Neural crest cell (in vitro differentiated cells): ENCODE measurements around the gene SYCE3. TPM values are rescaled to one million over a fixed set of nuclear protein-coding genes. Genes with fewer than 3 reads are reported as not detected.
A peak's percentile ranks its signal among the peaks of the same experiment; 100 is the strongest.

ENCODE experiments used
- DNase-seq: peaks from one replicate; pipeline ENCODE4 v3.0.0; 2021; ENCODE audit warnings: low read depth, mixed read lengths, low spot score
- H3K27ac Mint-ChIP-seq: one replicate; pipeline ENCODE4 v1.8.0; 2021; ENCODE audit warnings: mild to moderate bottlenecking, mixed read lengths; ENCODE audit not compliant: unreplicated experiment
- H3K27me3 Mint-ChIP-seq: 2 replicates; pipeline ENCODE4 v1.8.0; 2021; ENCODE audit warnings: low read depth, mild to moderate bottlenecking, mixed read lengths
- H3K36me3 Mint-ChIP-seq: 2 replicates; pipeline ENCODE4 v1.8.0; 2021; ENCODE audit warnings: low read depth, mild to moderate bottlenecking, mixed read lengths
- H3K4me1 Mint-ChIP-seq: 2 replicates; pipeline ENCODE4 v1.8.0; 2021; ENCODE audit warnings: mixed read lengths
- H3K4me3 Mint-ChIP-seq: one replicate; pipeline ENCODE4 v1.8.0; 2021; ENCODE audit warnings: mild to moderate bottlenecking, mixed read lengths
- H3K9me3 Mint-ChIP-seq: 2 replicates; pipeline ENCODE4 v1.8.0; 2021; ENCODE audit warnings: mixed read lengths
- total RNA-seq: library from RNA; stranded (reverse); gene quantifications from 2 replicates; pipeline ENCODE4 v1.2.1, GENCODE V29; 2021
- TF ChIP-seq, protein P1 (sequence below): fragments of 200-600 bp; sonication (generic); conservative IDR thresholded peaks from 2 replicates; pipeline ENCODE4 v1.5.0; 2021; ENCODE audit warnings: antibody characterized with exemption, mild to moderate bottlenecking

SYCE3 gene
- total RNA-seq, 1 donor from 2014 or later, result not detected

DNA sequence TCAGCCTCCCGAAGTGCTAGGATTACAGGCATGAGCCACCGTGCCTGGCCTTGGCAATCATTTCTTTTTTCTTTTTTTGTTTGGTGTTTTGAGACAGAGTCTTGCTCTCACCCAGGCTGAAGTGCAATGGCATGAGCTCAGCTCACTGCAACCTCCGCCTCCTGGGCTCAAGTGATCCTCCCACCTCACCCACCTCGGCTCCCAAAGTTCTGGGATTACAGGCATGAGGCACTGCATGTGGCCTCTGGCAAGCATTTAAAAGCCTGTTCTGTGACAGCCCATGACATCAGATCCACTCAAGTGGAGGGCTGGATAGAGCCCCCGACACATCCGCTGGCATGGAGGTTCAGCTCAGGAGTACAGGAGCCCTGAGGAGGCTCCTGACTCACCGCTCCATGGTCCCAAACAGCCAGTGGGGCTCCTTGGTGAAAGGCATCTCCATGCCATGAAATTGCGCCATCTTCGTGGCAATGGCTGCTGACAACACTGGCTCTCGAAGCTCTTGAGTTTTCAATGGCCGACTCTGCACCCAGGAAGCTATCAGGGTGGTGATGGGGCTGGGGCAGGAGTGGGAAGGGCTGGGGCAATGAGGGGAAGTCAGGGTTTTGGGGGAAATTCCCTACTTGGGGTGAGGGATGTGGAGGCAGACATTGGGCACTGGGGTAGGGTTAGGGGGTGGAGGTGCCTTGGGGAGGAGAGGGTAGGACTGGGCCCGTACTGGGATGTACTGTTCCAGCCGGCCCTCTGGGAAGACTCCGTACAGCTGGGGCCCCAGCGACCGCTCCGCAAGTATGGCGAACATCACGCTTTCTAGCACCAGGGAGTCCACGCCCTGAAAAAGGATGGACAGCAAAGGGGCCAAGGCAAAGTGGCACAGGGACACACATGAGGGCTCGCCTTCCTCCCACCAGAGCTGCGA is 18.6 kb upstream of the SYCE3 start:
- Mint-ChIP-seq H3K4me3 (peak overlapping the region; percentile 89), H3K4me1 (peaks cover 7% of the 10 kb centered on the region), H3K27me3 (no peaks in the 10 kb centered on the region), H3K36me3 (no peaks in the 10 kb centered on the region), H3K27ac (no peak overlapping the region), H3K9me3 (no peaks in the 10 kb centered on the region)
- TF ChIP-seq, protein P1, sequence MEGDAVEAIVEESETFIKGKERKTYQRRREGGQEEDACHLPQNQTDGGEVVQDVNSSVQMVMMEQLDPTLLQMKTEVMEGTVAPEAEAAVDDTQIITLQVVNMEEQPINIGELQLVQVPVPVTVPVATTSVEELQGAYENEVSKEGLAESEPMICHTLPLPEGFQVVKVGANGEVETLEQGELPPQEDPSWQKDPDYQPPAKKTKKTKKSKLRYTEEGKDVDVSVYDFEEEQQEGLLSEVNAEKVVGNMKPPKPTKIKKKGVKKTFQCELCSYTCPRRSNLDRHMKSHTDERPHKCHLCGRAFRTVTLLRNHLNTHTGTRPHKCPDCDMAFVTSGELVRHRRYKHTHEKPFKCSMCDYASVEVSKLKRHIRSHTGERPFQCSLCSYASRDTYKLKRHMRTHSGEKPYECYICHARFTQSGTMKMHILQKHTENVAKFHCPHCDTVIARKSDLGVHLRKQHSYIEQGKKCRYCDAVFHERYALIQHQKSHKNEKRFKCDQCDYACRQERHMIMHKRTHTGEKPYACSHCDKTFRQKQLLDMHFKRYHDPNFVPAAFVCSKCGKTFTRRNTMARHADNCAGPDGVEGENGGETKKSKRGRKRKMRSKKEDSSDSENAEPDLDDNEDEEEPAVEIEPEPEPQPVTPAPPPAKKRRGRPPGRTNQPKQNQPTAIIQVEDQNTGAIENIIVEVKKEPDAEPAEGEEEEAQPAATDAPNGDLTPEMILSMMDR, result no peak
- DNase-seq, result no peak

GRCh38 chr22:50579752-50580151 is 17.0 kb upstream of the SYCE3 start:
- DNase-seq, result no peak
- no peaks in the 10 kb centered on the region for H3K9me3 Mint-ChIP-seq
- no peaks in the 10 kb centered on the region for H3K36me3 Mint-ChIP-seq
- H3K4me3 Mint-ChIP-seq, result peak overlapping the region; percentile 54
- H3K4me1 Mint-ChIP-seq, result peaks cover 7% of the 10 kb centered on the region
- H3K27ac Mint-ChIP-seq, result no peak overlapping the region
- TF ChIP-seq, protein P1, result no peak
- H3K27me3 Mint-ChIP-seq, result no peaks in the 10 kb centered on the region

DNA sequence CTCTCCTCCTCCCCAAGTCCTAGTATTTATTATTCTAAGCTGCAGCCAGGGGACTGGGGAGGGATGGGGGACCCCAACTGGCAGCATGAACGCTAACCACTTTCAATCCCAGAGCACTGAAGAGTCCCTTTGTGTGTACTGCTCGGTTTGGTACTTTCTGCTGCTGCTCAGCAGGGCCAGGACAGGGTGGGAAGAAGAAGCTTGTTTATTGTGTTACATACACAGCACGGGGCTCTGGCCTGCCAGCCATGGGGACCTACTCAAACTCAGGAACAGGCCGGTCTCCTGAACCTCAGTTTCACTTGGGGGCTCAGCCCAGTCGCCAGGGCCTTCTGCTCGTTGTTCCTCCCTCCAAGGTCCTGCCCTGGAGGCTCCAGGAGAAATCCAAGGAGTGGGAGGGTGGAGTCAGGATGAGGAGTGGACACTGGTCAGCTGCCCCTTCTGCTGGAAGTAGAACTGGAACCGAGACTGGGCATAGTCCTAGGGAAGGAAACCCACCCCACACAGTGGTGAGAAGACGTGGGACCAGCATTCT is 16.1 kb upstream of the SYCE3 start:
- Mint-ChIP-seq H3K4me1 (peaks cover 7% of the 10 kb centered on the region), H3K4me3 (no peak overlapping the region), H3K27me3 (no peaks in the 10 kb centered on the region), H3K9me3 (no peaks in the 10 kb centered on the region), H3K27ac (no peak overlapping the region), H3K36me3 (no peaks in the 10 kb centered on the region)
- no peak for DNase-seq
- TF ChIP-seq, protein P1, result no peak

- H3K4me3 Mint-ChIP-seq, result peak within 1 kb of the TSS; percentile 34
- H3K27me3 Mint-ChIP-seq, result no peaks in the 10 kb centered on the region
- no peak within 1 kb of the TSS for H3K27ac Mint-ChIP-seq
- no peak for DNase-seq
- peaks cover under 1% of the 10 kb centered on the region for H3K4me1 Mint-ChIP-seq
- TF ChIP-seq, protein P1, result no peak
- no peaks in the 10 kb centered on the region for H3K36me3 Mint-ChIP-seq
- no peaks in the 10 kb centered on the region for H3K9me3 Mint-ChIP-seq
Observed at GRCh38 chr22:50577987-50578775, 15.5 kb upstream of the SYCE3 start, which contains the start of gene CPT1B. Gene CPT1B (minus strand): TSS chr22:50578427. CDS start chr22:50577915, 512 bp downstream.

DNA sequence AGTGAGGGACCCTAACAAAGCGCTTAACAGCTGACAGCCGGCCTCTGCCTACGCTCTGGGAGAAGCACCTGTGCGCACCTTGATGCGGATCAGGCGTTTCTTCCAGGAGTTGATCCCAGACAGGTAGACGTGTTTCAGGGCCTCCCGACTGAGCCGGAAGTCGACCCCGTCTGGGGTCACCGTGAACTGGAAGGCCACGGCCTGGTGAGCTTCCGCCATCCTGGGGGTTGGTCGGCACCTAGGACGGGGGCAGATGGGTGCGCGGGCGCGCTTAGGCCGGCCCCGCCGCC is 14.9 kb upstream of the SYCE3 start:
- Mint-ChIP-seq H3K36me3 (no peaks in the 10 kb centered on the region), H3K4me1 (no peaks in the 10 kb centered on the region), H3K9me3 (no peaks in the 10 kb centered on the region), H3K4me3 (no peak overlapping the region), H3K27me3 (no peaks in the 10 kb centered on the region), H3K27ac (no peak overlapping the region)
- TF ChIP-seq, protein P1, result no peak
- no peak for DNase-seq
